GM15510 (cell line): ENCODE measurements around the gene CRYBA1.

Experiments used
- POLR2A ChIP-seq: IDR thresholded peaks from 3 replicates; pipeline ENCODE4 v1.6.1; 2011; ENCODE audit warnings: borderline replicate concordance; ENCODE audit not compliant: insufficient read length; ENCODE audit errors: extremely low read depth

The CRYBA1 gene

GRCh38 chr17:29225396-29225795 is 21.3 kb upstream of the CRYBA1 start:
- no peak for TF ChIP-seq POLR2A

GRCh38 chr17:29233301-29233700 is 13.4 kb upstream of the CRYBA1 start:
- no peak for TF ChIP-seq POLR2A

- TF ChIP-seq POLR2A, result no peak
These were observed 10.8 kb upstream of the CRYBA1 start for GRCh38 chr17:29235904-29236303.

- no peak for TF ChIP-seq POLR2A
These were observed 9.1 kb upstream of the CRYBA1 start for GRCh38 chr17:29237476-29238132.

GRCh38 chr17:29238133-29238850 is 8.4 kb upstream of the CRYBA1 start:
- TF ChIP-seq POLR2A, result no peak

GRCh38 chr17:29240477-29240876 is 6.2 kb upstream of the CRYBA1 start:
- TF ChIP-seq POLR2A, result no peak

GRCh38 chr17:29240968-29241963 is 5.4 kb upstream of the CRYBA1 start:
- no peak for TF ChIP-seq POLR2A

GRCh38 chr17:29242051-29242450 is 4.6 kb upstream of the CRYBA1 start:
- no peak for TF ChIP-seq POLR2A

GRCh38 chr17:29242790-29243189 is 3.9 kb upstream of the CRYBA1 start:
- no peak for TF ChIP-seq POLR2A

GRCh38 chr17:29243792-29244191 is 2.9 kb upstream of the CRYBA1 start:
- no peak for TF ChIP-seq POLR2A

GRCh38 chr17:29245401-29245800 is 1.3 kb upstream of the CRYBA1 start:
- TF ChIP-seq POLR2A, result no peak

- no peak for TF ChIP-seq POLR2A
These were observed 560 bp downstream of the CRYBA1 start for GRCh38 chr17:29247219-29247618.

GRCh38 chr17:29248845-29249244 is 2.2 kb downstream of the CRYBA1 start:
- TF ChIP-seq POLR2A, result no peak

- TF ChIP-seq POLR2A, result no peak
These were observed 4.0 kb downstream of the CRYBA1 start for GRCh38 chr17:29250666-29251065.

- TF ChIP-seq POLR2A, result no peak
These were observed 4.5 kb downstream of the CRYBA1 start for GRCh38 chr17:29251184-29251583.
